Chondrocyte (in vitro differentiated cells): ENCODE results near the gene ZFHX3. TPM values are rescaled to one million over a fixed set of nuclear protein-coding genes. Genes with fewer than 3 reads are reported as not detected.

Source experiments
- DNase-seq: peaks from one replicate; pipeline ENCODE4 v3.0.0; 2021; ENCODE audit warnings: mixed read lengths, low spot score
- H3K27ac Mint-ChIP-seq: one replicate; pipeline ENCODE4 v1.8.0; 2021; ENCODE audit warnings: mild to moderate bottlenecking, moderate library complexity, mixed read lengths; ENCODE audit not compliant: unreplicated experiment
- H3K27me3 Mint-ChIP-seq: 2 replicates; pipeline ENCODE4 v1.8.0; 2021; ENCODE audit warnings: low read depth, mixed read lengths
- H3K36me3 Mint-ChIP-seq: 2 replicates; pipeline ENCODE4 v1.8.0; 2021; ENCODE audit warnings: low read depth, mixed read lengths
- H3K4me1 Mint-ChIP-seq: 2 replicates; pipeline ENCODE4 v1.8.0; 2021; ENCODE audit warnings: low read depth, mild to moderate bottlenecking, mixed read lengths
- H3K4me3 Mint-ChIP-seq: one replicate; pipeline ENCODE4 v1.8.0; 2021; ENCODE audit warnings: mild to moderate bottlenecking, moderate library complexity, mixed read lengths; ENCODE audit not compliant: unreplicated experiment
- H3K9me3 Mint-ChIP-seq: 2 replicates; pipeline ENCODE4 v1.8.0; 2021; ENCODE audit warnings: low read depth, mixed read lengths
- CTCF ChIP-seq: fragments of 200-600 bp; sonication (generic); IDR thresholded peaks from 2 replicates; pipeline ENCODE4 v1.5.0; 2021; ENCODE audit warnings: antibody characterized with exemption, mild to moderate bottlenecking, moderate library complexity
- total RNA-seq: library from RNA; stranded (reverse); gene quantifications from 3 replicates; pipeline ENCODE4 v1.2.1, GENCODE V29; 2021

The ZFHX3 gene
- total RNA-seq, 1 donor from 2014 or later, result 86.8 TPM

- Mint-ChIP-seq H3K27ac (peak overlapping the region; percentile 90), H3K4me1 (peaks cover 89% of the 10 kb centered on the region), H3K27me3 (no peaks in the 10 kb centered on the region), H3K4me3 (no peak overlapping the region), H3K9me3 (no peaks in the 10 kb centered on the region), H3K36me3 (peaks cover 11% of the 10 kb centered on the region)
- no peak for TF ChIP-seq CTCF
- DNase-seq, result no peak
Measured at GRCh38 chr16:72932050-72932449, 115.9 kb downstream of the ZFHX3 start.

GRCh38 chr16:72930396-72930795, 117.5 kb downstream of the ZFHX3 start:
- no peak for TF ChIP-seq CTCF
- Mint-ChIP-seq H3K36me3 (peaks cover 7% of the 10 kb centered on the region), H3K4me3 (no peak overlapping the region), H3K27me3 (no peaks in the 10 kb centered on the region), H3K27ac (peak overlapping the region; percentile 90), H3K9me3 (no peaks in the 10 kb centered on the region), H3K4me1 (peaks cover 86% of the 10 kb centered on the region)
- DNase-seq, result no peak

GRCh38 chr16:72928090-72928981, 119.6 kb downstream of the ZFHX3 start:
- no peaks in the 10 kb centered on the region for H3K27me3 Mint-ChIP-seq
- no peak for TF ChIP-seq CTCF
- H3K9me3 Mint-ChIP-seq, result no peaks in the 10 kb centered on the region
- peaks cover 73% of the 10 kb centered on the region for H3K4me1 Mint-ChIP-seq
- H3K4me3 Mint-ChIP-seq, result no peak overlapping the region
- DNase-seq, result no peak
- peak overlapping the region; percentile 53 for H3K27ac Mint-ChIP-seq
- H3K36me3 Mint-ChIP-seq, result peaks cover 4% of the 10 kb centered on the region

- H3K27ac Mint-ChIP-seq, result peak overlapping the region; percentile 57
Measured at GRCh38 chr16:72927199-72928089, 120.5 kb downstream of the ZFHX3 start.

More at GRCh38 chr16:72927199-72928089, 120.5 kb downstream of the ZFHX3 start:
- no peak for DNase-seq
- H3K4me1 Mint-ChIP-seq, result peaks cover 72% of the 10 kb centered on the region
- H3K27me3 Mint-ChIP-seq, result no peaks in the 10 kb centered on the region
- no peak for TF ChIP-seq CTCF
- H3K4me3 Mint-ChIP-seq, result no peak overlapping the region
- no peaks in the 10 kb centered on the region for H3K36me3 Mint-ChIP-seq
- H3K9me3 Mint-ChIP-seq, result no peaks in the 10 kb centered on the region
